Measurements from ENCODE around the gene CDH13.

The CDH13 gene

DNA sequence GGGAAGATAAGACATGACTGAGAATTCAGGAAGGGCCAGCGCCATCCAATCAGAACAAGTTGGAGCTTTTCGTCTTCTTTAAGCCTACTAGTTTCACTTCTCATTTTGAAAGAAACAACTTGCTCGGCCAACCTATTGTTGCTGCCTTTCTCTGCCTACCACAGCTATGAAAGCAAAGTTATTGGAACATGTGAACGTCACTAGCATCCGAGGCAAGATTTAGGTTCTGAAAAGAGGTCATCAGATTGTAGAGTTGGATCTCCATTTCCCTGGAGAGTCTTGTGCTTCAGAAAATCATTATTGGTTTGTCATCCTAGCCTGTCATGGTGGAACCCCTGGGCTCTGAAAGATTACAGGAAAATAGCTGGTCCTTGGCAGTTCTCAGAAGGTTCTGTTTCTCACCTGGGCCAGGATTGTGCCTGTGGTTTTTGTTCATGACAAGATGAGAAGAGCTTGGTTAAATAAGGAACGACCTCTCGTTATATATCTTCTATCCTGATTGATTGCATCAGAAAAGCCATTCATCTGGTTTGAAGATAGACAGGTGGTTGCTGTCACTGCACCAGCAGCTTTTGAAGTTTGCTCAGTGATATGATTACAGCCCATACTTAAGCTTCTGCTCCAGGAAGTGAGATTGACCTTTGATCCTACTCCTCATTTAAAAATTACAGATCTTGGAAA lies 25.3 kb downstream of the CDH13 start:
- no peak for DNase-seq (ENCODE audit: low read depth in 2 of 2)

GRCh38 chr16:82652826-82653225 lies 26.1 kb downstream of the CDH13 start:
- no peak for DNase-seq (ENCODE audit: low read depth in 2 of 2)

DNA sequence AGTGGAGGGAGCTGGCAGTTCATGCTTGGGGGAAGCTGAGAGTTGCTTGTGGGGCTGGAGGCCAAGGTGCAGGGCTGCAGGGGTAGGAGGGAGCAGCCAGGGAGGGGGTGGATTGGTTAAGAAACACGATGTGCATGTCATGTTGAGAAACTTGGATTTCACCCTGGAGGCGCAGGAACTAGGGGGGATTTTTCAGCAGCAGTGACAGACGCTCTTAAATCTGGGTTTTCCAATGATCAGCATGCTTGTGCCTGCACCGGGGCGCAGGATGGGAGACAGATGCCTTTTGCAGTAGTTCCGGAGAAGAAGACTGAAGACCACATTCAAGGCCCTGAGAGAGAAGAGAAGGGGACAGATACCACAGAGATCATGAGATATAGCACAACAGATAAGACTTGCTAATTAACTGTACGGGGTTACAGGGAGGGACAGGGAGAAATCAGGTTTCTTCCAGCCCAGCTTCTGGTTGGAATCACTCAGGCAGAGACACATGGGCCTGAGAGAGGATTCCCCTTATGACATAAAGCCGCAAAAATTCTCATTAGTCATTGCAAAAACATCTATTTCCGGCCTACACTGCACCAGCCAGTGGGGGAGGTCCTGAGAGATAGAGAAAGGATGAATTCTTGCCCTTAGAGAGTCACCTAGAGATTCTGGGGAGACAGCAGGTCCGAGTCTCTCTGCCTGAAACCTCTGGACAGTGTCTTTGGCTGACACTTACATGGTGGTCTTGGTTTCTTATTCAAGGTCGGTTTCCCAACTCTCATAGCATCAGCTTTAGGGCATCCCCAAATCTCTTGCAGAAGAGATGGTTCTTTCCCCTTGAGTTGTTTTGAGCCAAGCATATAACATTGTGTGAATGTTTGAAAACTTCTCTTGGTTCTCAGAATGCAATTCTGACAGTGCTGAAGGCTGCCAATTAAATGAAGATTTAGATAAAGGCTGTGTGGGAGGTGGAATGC lies 27.1 kb downstream of the CDH13 start:
- peak; percentile 14 to 45 for DNase-seq (ENCODE audit: low read depth in 2 of 2)

DNA sequence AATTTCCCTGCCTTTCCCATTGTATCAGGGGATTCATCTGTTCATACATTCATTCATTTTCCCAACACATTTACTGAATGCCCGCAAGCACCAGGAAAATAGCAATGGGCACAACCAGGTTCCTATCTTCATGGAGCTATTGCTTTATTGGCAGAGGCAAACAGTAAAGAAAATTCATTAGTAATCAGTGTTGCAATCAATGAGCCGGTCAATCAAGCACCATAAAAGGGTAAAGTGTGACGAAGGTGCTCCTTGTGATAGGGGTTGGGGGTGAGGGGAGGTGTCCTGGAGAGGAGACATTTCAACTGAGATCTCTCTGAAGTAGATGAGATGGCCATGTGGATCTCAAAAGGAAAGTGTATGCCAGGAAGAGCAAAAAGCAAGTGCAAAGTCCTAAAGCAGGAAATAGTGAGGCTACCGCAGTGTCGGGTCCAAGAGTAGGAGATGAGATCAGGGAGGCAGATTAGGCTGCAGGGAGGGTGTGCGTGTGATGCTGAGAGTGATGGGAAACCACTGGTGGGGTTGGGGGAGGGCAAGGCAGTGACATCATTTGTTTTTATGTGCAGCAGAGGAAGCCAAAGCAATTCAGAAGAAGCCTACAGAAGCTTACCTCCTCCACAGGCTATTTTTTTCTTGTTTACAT lies 28.4 kb downstream of the CDH13 start:
- peak; percentile 45 to 55 for DNase-seq (ENCODE audit: low read depth in 2 of 2)

GRCh38 chr16:82655720-82656490 lies 29.1 kb downstream of the CDH13 start:
- DNase-seq (ENCODE audit: low read depth in 2 of 2): no peak

- DNase-seq (ENCODE audit: low read depth in 2 of 2): no peak
Measured at GRCh38 chr16:82657239-82657638, 30.5 kb downstream of the CDH13 start.

- DNase-seq (ENCODE audit: low read depth in 2 of 2): no peak
Measured at GRCh38 chr16:82657786-82658185, 31.0 kb downstream of the CDH13 start.

- no peak for DNase-seq (ENCODE audit: low read depth in 2 of 2)
Measured at GRCh38 chr16:82658796-82659195, 32.0 kb downstream of the CDH13 start.

DNA sequence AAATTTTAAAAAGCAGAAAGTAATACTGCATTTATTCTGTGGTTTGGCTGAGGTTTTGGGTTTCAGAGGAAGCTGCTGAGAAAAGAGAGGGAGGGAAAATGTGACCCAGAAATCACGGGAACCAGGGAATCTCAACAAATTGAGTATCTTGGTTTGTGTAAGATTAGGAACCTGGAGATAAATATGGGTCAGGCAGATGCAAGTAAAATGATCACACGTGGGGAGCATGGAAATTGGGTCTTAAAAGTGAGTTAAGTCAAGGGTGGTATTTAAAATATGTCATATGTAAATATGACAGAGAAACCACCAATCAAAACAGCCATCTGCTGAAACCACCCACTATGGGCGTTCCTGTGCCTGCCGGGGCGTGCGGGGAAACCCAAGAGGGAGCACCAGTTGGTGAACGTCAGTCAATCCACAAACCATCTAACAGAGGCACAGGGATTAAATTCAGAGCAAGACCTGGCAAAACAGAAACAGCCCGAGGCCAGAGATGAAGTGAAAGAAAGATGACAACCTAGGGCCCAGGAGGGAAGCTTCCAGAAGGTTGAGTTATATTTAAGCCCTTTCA lies 33.4 kb downstream of the CDH13 start:
- peak; percentile 22 to 34 for DNase-seq (ENCODE audit: low read depth in 2 of 2)

GRCh38 chr16:82660966-82661365 lies 34.2 kb downstream of the CDH13 start:
- DNase-seq (ENCODE audit: low read depth in 2 of 2): no peak

DNA sequence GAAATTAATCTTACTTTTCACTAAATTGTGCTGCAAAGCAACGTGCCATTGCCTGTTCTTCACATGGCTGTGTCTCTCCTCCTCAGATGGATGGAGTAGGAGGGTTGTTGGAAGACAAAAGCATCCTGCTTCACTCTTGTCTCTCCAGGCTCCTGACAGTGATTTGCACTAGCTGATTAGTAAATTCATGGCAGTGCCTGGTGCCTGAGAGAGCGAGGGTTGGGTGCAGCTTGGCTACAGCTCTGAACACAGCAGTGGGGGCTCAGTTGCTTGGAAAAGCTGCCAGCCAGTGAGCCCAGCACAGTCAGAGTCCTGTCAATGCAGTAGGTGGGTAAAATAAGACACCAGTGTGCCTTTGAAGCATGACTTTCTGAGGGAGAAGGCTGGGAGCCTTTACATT lies 37.4 kb downstream of the CDH13 start:
- DNase-seq (ENCODE audit: low read depth in 2 of 2): no peak

- DNase-seq (ENCODE audit: low read depth in 2 of 2): no peak
Measured at GRCh38 chr16:82665025-82665424, 38.3 kb downstream of the CDH13 start.

- DNase-seq (ENCODE audit: low read depth in 2 of 2): no peak
Measured at GRCh38 chr16:82667437-82667836, 40.7 kb downstream of the CDH13 start.

DNA sequence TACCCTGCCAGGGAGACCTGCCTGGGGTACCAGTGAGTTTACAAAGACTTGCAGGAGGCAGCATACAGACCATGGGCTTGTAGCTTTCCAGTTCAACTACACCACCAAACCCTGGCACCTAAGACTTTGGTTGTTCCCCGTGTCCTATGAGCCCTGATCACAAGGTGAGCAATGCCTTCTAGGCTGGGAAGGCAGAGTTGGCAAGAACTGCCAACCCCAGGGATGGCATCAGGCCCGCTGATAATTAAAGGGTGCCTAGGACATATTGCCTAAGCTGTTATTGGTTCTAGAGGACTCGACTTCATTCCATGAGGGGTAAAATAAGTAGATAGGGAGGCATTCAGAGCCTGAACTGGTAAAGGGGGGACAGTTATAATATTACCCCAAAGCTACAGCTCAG lies 41.3 kb downstream of the CDH13 start:
- no peak for DNase-seq (ENCODE audit: low read depth in 2 of 2)

GRCh38 chr16:82671741-82672140 lies 45.0 kb downstream of the CDH13 start:
- no peak for DNase-seq (ENCODE audit: low read depth in 2 of 2)

GRCh38 chr16:82672676-82673075 lies 45.9 kb downstream of the CDH13 start:
- no peak for DNase-seq (ENCODE audit: low read depth in 2 of 2)

GRCh38 chr16:82675300-82675699 lies 48.5 kb downstream of the CDH13 start:
- DNase-seq (ENCODE audit: low read depth in 2 of 2): no peak

- DNase-seq (ENCODE audit: low read depth in 2 of 2): no peak
Measured at GRCh38 chr16:82681592-82681991, 54.8 kb downstream of the CDH13 start.

DNA sequence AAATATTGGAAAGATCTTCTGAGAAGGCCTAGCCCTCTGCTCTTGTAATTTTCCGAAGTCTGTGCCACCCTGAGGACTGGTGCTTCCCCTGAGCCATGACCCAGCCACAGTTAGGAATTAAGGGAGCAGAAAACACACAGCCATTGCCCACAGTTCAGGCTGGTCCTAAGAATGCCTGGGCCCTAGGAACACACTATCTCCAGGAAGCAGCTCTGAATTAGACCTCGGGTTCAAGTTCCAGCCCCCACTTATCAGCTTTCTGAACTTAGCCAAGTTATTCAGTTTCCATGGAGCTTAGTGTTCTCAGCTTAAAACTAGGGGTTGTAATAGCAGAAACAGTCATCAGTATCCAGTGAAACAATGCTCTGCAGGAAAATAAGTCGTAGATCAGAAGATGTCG lies 56.0 kb downstream of the CDH13 start:
- no peak for DNase-seq (ENCODE audit: low read depth in 2 of 2)

DNA sequence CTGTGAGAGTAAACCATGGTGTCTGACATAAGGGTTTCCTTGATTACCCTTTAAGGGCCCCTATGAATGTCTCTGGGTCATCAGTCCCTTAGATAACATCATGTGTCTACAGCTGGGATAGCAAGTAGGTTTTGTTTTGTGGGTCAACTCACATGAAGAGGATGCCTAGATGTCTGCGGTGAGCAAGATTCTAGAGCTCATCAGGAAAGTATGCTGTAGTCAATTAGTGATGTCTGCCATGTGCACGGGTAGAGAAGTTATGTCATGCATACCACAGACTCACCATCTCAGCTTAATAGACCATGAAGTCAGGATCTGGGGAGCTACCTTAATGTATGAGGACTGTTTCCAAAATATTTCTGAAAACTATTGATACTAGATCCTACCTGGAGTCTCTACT lies 57.5 kb downstream of the CDH13 start:
- DNase-seq (ENCODE audit: low read depth in 2 of 2): no peak

DNA sequence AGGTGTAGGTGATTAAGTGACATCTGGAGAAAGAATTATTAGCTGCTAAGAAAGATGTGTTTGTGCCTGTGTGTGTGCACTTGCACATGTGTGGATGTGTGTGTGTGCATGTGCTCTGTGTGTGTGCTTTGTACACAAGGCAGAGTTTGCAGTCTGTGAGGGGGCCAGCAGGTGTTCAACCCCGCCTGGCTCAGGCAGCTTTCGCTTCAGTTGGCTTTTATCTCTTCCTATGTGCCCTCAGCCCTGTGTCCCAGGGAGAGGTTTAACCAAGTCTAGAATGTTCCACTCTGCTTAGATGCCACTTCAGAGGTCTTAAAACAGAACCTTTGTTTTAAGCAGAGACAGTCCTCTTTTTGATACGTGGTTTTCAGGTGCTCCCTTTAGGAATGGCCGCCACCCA lies 58.8 kb downstream of the CDH13 start:
- DNase-seq (ENCODE audit: low read depth in 2 of 2): no peak

Measured in stimulated activated CD4-positive, alpha-beta T cell treated with anti-CD3 and anti-CD28 coated beads, Interleukin-4, amount 100 ng/mL, for 48 hours (primary cell).